H9 (cell line): Measurements from ENCODE around the gene NKAIN2. TPM values are rescaled to one million over a fixed set of nuclear protein-coding genes. Genes with fewer than 3 reads are reported as not detected.

Source experiments
- DNase-seq: peaks from one replicate; pipeline ENCODE4 v3.0.0-alpha.2; 2017
- H2AFZ ChIP-seq: one replicate; pipeline ENCODE4 v1.6.1; 2013; ENCODE audit warnings: mild to moderate bottlenecking, low read length, control low read depth, moderate library complexity
- H2AK5ac ChIP-seq: 2 replicates; pipeline ENCODE4 v1.6.1; 2013; ENCODE audit warnings: low read length, control low read depth, mixed read lengths; ENCODE audit not compliant: insufficient read length
- H2BK120ac ChIP-seq: one replicate; pipeline ENCODE4 v1.6.1; 2013; ENCODE audit warnings: low read depth, mild to moderate bottlenecking, low read length, control low read depth, inconsistent platforms; ENCODE audit not compliant: poor library complexity, severe bottlenecking
- H2BK12ac ChIP-seq: 2 replicates; pipeline ENCODE4 v1.6.1; 2013; ENCODE audit warnings: low read length, control low read depth, mixed read lengths, low read depth; ENCODE audit not compliant: insufficient read length
- H2BK15ac ChIP-seq: 2 replicates; pipeline ENCODE4 v1.6.1; 2013; ENCODE audit warnings: low read depth, low read length, control low read depth
- H2BK20ac ChIP-seq: one replicate; pipeline ENCODE4 v1.6.1; 2013; ENCODE audit warnings: low read depth, mild to moderate bottlenecking, low read length, control low read depth, inconsistent platforms; ENCODE audit not compliant: poor library complexity, severe bottlenecking
- H2BK5ac ChIP-seq: 2 replicates; pipeline ENCODE4 v1.6.1; 2013; ENCODE audit warnings: low read length, control low read depth, mixed read lengths; ENCODE audit not compliant: insufficient read length
- H3K14ac ChIP-seq: 2 replicates; pipeline ENCODE4 v1.6.1; 2013; ENCODE audit warnings: low read length, control low read depth; ENCODE audit not compliant: insufficient read depth
- H3K18ac ChIP-seq: 2 replicates; pipeline ENCODE4 v1.6.1; 2013; ENCODE audit warnings: low read depth, mild to moderate bottlenecking, mixed read lengths, low read length, control low read depth; ENCODE audit not compliant: insufficient read length
- H3K23ac ChIP-seq: 2 replicates; pipeline ENCODE4 v1.6.1; 2013; ENCODE audit warnings: low read length, control low read depth, mixed read lengths, low read depth; ENCODE audit not compliant: insufficient read length
- H3K23me2 ChIP-seq: 2 replicates; pipeline ENCODE4 v1.6.1; 2013; ENCODE audit warnings: low read depth, mild to moderate bottlenecking, mixed read lengths, low read length, control low read depth; ENCODE audit not compliant: insufficient read length, poor library complexity, severe bottlenecking
- H3K27ac ChIP-seq: 2 replicates; pipeline ENCODE4 v1.5.1; 2013; ENCODE audit warnings: low read length, control low read depth, mixed read lengths, low read depth; ENCODE audit not compliant: insufficient read length
- H3K27me3 ChIP-seq: 2 replicates; pipeline ENCODE4 v1.6.1; 2013; ENCODE audit warnings: low read length, control low read depth, inconsistent platforms; ENCODE audit not compliant: insufficient read depth
- H3K4ac ChIP-seq: 2 replicates; pipeline ENCODE4 v1.6.1; 2013; ENCODE audit warnings: low read depth, mild to moderate bottlenecking, control low read depth, inconsistent platforms, low read length, moderate library complexity
- H3K4me1 ChIP-seq: 2 replicates; pipeline ENCODE4 v1.6.1; 2013; ENCODE audit warnings: low read length, control low read depth, inconsistent platforms; ENCODE audit not compliant: insufficient read depth
- H3K4me2 ChIP-seq: 2 replicates; pipeline ENCODE4 v1.6.1; 2013; ENCODE audit warnings: low read length, control low read depth, mixed read lengths; ENCODE audit not compliant: insufficient read length, insufficient read depth
- H3K56ac ChIP-seq: 2 replicates; pipeline ENCODE4 v1.6.1; 2013; ENCODE audit warnings: low read depth, mild to moderate bottlenecking, mixed read lengths, low read length, control low read depth; ENCODE audit not compliant: insufficient read length
- H3K79me1 ChIP-seq: 2 replicates; pipeline ENCODE4 v1.6.1; 2013; ENCODE audit warnings: low read depth, mild to moderate bottlenecking, moderate library complexity, low read length, control low read depth, inconsistent platforms; ENCODE audit not compliant: insufficient read depth, poor library complexity, severe bottlenecking
- H3K79me2 ChIP-seq: 2 replicates; pipeline ENCODE4 v1.6.1; 2013; ENCODE audit warnings: low read length, control low read depth, inconsistent platforms; ENCODE audit not compliant: insufficient read depth
- H3K9ac ChIP-seq: 2 replicates; pipeline ENCODE4 v1.6.1; 2013; ENCODE audit warnings: low read length, control low read depth, mixed read lengths; ENCODE audit not compliant: insufficient read length; ENCODE audit errors: extremely low read depth
- H3K9me3 ChIP-seq: one replicate; pipeline ENCODE4 v1.6.1; 2013; ENCODE audit warnings: low read depth, low read length, inconsistent platforms; ENCODE audit not compliant: control insufficient read depth
- H3T11ph ChIP-seq: one replicate; pipeline ENCODE4 v1.6.1; 2013; ENCODE audit warnings: mild to moderate bottlenecking, low read length, control low read depth, inconsistent platforms
- H4K20me1 ChIP-seq: one replicate; pipeline ENCODE4 v1.6.1; 2013; ENCODE audit not compliant: control insufficient read depth, insufficient read length, insufficient read depth
- H4K5ac ChIP-seq: 2 replicates; pipeline ENCODE4 v1.6.1; 2013; ENCODE audit warnings: low read depth, mild to moderate bottlenecking, mixed read lengths, low read length, control low read depth; ENCODE audit not compliant: insufficient read length
- H4K8ac ChIP-seq: replicated peaks from 2 replicates; pipeline ENCODE4 v1.6.1; 2013; ENCODE audit warnings: low read length, control low read depth, mixed read lengths, low read depth; ENCODE audit not compliant: insufficient read length
- H4K91ac ChIP-seq: 2 replicates; pipeline ENCODE4 v1.6.1; 2013; ENCODE audit warnings: low read depth, mild to moderate bottlenecking, moderate library complexity, mixed read lengths, low read length, control low read depth; ENCODE audit not compliant: insufficient read length
- H3K27ac Mint-ChIP-seq, 3 experiments: 2 replicates in 2 of 3; 3 replicates in 1 of 3; pipeline ENCODE4 v1.8.0; 2020 to 2021; ENCODE audit warnings: mixed read lengths in 3 of 3, mild to moderate bottlenecking in 1 of 3, moderate library complexity in 1 of 3
- H3K27me3 Mint-ChIP-seq: 2 replicates; pipeline ENCODE4 v1.8.0; 2021; ENCODE audit warnings: low read depth, mild to moderate bottlenecking, moderate library complexity, mixed read lengths
- H3K36me3 Mint-ChIP-seq, 3 experiments: 2 replicates in 2 of 3; 3 replicates in 1 of 3; pipeline ENCODE4 v1.8.0; 2020 to 2021; ENCODE audit warnings: low read depth in 3 of 3, mixed read lengths in 3 of 3; ENCODE audit not compliant: insufficient read depth in 1 of 3
- H3K4me1 Mint-ChIP-seq, 2 experiments: 2 replicates each; pipeline ENCODE4 v1.8.0; 2020; ENCODE audit warnings: mixed read lengths in 2 of 2
- H3K4me3 Mint-ChIP-seq, 2 experiments: 2 replicates in 1 of 2; 3 replicates in 1 of 2; pipeline ENCODE4 v1.8.0; 2020 to 2021; ENCODE audit warnings: mild to moderate bottlenecking in 2 of 2, mixed read lengths in 2 of 2, moderate library complexity in 1 of 2
- H3K9me3 Mint-ChIP-seq, 2 experiments: 2 replicates in 1 of 2; 3 replicates in 1 of 2; pipeline ENCODE4 v1.8.0; 2020; ENCODE audit warnings: mild to moderate bottlenecking in 2 of 2, mixed read lengths in 2 of 2, moderate library complexity in 1 of 2
- CTCF ChIP-seq: fragments of 200-600 bp; sonication (generic); conservative IDR thresholded peaks from 3 replicates; pipeline ENCODE4 v1.8.0; 2021; ENCODE audit warnings: antibody characterized with exemption, mild to moderate bottlenecking
- WGBS: extraction: QIAGEN DNeasy Blood & Tissue Kit; methylation state at CpG from one replicate; pipeline ENCODE4 v1.1.7; 2013; ENCODE audit warnings: missing lambda C conversion rate, low lambda C conversion rate, mixed read lengths; ENCODE audit not compliant: insufficient read length; ENCODE audit errors: extremely low coverage; 5-methylcytosine and 5-hydroxymethylcytosine counted together
- total RNA-seq: library from RNA; stranded (reverse); gene quantifications from 2 replicates; pipeline ENCODE4 v1.2.1, GENCODE V29; 2021

NKAIN2 gene
- total RNA-seq, 1 experiment from 2014 or later, result 0.17 TPM

DNA sequence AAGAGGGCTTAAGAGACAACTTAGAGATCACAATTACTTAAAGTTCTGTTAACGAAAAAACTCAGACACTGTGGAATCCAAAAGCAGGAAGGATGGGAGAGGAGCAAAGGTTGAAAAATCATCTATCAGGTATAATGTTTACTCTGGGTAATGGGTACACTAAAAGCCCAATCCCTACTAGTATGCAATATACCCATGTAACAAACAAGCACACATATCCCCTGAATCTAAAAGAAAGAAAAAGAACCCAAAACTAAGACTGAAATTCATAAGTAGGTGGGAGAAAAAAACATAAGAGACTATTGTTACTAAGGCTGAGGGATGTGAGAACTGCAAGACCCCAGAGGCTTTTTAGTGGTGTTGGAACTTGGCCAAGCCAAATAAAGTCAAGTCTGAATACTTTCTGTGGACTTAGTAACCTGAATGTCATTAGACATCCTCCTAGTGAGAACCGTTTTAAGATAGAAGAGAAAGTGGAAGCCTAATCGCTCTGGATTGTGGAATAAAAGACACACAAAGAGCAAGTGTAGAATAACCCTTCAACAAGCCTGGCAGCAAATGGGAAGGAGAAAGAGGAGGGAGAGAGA lies 969.2 kb downstream of the NKAIN2 start:
- Histone ChIP-seq H2AK5ac (no peak overlapping the region), H3K9ac (no peak overlapping the region), H3K27ac (no peak overlapping the region), H3K4me1 (no peaks in the 10 kb centered on the region), H3K79me2 (no peaks in the 10 kb centered on the region), H3K4me2 (no peak overlapping the region), H4K5ac (no peak overlapping the region), H3K23ac (no peak overlapping the region), H3K27me3 (no peaks in the 10 kb centered on the region), H2BK20ac (no peak overlapping the region), H4K91ac (no peak overlapping the region), H4K8ac (no peak overlapping the region), H3K14ac (no peak overlapping the region), H2BK12ac (no peak overlapping the region), H3K18ac (no peak overlapping the region), H3K23me2 (no peaks in the 10 kb centered on the region), H3K56ac (no peak overlapping the region), H2BK5ac (no peak overlapping the region), H2AFZ (no peak overlapping the region), H3T11ph (no peak overlapping the region), H4K20me1 (no peaks in the 10 kb centered on the region), H3K9me3 (no peaks in the 10 kb centered on the region), H3K4ac (no peak overlapping the region), H2BK120ac (no peak overlapping the region), H2BK15ac (no peak overlapping the region), H3K79me1 (no peaks in the 10 kb centered on the region)
- WGBS, result no CpG with 5 or more reads among the region's 3 CpGs
- H3K27ac Mint-ChIP-seq, result no peak overlapping the region
- peaks cover 6 to 12% of the 10 kb centered on the region in 2 experiments for H3K4me1 Mint-ChIP-seq
- H3K36me3 Mint-ChIP-seq, result no peaks in the 10 kb centered on the region
- DNase-seq, result no peak
- no peak for TF ChIP-seq CTCF
- no peaks in the 10 kb centered on the region for H3K9me3 Mint-ChIP-seq
- no peak overlapping the region for H3K4me3 Mint-ChIP-seq
- H3K27me3 Mint-ChIP-seq, result no peaks in the 10 kb centered on the region
